Inferior parietal cortex (tissue), 1 donor: Measurements from ENCODE around the gene TSHZ1.
"Not testable (repeated sequence)": the region's sequence is repeated elsewhere in the genome, so short reads cannot be mapped to it uniquely, and the experiment has no call there.

Experiments used
- DNase-seq: peaks from one replicate; pipeline ENCODE4 v3.0.0-alpha.2; 2016; ENCODE audit errors: extremely low spot score

The TSHZ1 gene

DNA sequence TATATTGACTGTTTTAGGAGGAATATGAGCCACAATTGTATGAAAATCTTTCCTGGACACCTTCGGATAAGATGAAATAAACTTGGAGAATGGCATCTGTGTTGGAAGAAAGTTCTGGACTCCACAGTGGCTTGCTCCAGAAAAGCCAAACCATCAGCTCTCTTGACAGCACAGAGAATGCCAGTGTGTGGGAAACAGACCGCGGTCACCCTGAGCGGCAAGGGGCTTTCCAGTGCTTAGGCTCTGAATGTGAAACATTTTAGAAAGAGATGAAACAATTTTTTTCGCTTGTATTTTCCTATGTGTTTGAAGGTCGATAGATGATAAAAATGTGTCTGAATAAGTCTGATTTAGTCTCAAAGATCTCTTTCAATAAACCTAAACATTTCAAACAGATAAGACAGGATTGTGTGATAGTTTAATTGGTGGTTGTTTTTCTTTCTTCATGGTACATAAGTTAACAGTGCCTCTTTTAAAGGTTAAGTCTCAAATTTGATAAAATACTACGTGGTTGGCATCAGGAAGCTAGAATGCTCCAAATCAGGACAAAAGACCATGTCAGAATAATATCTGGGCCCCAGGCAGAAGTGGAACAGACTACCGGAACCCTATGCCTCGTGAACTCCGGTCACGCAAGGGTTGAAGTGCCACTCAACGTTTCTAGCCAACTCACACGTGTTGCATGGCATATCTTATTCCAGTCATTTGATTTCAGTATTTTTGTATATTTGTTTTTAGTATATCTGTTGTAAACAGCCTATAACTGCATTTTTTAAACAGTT is 30.6 kb upstream of the TSHZ1 start:
- DNase-seq = no peak

GRCh38 chr18:75183524-75183923 is 27.1 kb upstream of the TSHZ1 start:
- DNase-seq = no peak

DNA sequence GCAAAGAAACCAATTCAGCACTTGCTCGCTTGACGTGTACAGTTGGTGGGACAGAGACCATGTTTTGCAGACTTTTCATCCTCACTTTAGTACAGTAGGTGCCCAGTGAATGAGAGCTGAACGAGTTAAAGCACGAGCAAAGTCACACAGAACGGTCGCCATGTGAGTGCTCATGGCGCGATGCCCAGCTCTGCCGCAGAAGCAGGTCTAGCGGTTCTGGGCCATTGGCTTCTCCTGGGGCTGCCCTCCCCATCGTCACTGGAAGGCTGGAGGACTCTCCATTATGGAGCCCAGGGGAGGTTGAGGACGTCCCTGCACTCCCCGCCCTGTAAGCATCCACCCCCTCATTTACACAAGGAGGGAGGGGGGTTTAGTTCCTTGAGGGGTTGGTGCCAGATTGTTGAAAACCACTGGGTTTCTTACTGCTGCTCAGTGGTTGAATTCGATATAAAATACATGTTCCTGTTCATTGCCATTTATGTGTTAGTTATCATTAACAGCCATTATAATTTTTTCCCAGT is 26.6 kb upstream of the TSHZ1 start:
- no peak for DNase-seq

GRCh38 chr18:75185460-75185859 is 25.1 kb upstream of the TSHZ1 start:
- no peak for DNase-seq

DNA sequence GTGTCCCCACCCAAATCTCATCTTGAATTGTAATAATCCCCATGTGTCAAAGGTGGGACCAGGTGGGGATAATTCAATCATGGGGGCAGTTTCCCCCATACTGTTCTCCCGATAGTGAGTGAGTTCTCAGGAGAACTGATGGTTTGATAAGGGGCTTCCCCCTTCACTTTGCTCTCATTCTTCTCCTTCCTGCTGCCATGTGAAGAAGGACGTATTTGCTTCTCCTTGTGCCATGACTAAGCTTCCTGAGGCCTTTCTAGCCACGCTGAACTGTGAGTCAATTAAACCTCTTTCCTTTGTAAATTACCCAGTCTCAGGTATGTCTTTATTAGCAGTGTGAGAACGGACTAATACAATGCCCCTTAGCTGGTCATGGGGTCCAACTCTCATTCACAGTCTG is 22.9 kb upstream of the TSHZ1 start:
- DNase-seq = not testable (repeated sequence)

DNA sequence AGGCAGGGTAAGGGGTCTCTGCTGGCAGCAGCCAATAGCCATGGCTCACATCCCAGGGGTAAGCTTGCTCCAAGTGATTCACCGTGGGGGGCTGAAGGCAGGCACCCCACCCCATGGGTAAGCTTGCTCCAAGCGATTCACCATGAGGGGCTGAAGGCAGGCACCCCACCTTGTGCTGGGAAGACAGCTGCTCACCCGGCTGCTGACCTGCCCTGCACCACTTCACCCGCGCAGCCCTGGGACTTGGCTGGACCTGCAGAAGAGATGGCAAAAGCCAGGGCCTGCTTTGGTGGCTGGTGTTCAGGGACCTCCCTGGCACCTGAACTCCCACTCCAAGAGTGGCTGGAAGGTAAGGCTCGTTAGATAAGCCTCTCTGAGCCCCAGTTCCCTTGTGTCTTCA is 20.9 kb upstream of the TSHZ1 start:
- DNase-seq = no peak

DNA sequence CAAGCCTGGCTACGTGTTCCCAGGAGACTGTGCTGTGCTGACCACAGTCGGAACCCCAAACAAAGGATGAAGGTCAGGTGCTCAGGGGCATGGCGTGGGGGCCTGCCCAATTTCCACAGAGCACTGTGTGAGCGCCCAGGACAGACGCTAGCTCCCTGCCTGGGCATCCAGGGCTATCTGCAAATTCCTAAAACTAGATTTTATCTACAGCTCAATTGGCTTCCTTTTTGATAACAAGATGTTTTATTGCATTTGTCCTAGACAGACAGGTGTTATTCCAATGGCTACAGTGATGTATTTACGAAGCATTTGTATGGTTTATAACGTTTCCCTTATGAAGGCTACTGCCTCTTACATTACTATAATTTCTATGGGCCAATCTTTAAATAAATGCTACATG is 17.7 kb upstream of the TSHZ1 start:
- no peak for DNase-seq

- DNase-seq = no peak
Observed at GRCh38 chr18:75198036-75198435, 12.6 kb upstream of the TSHZ1 start.

DNA sequence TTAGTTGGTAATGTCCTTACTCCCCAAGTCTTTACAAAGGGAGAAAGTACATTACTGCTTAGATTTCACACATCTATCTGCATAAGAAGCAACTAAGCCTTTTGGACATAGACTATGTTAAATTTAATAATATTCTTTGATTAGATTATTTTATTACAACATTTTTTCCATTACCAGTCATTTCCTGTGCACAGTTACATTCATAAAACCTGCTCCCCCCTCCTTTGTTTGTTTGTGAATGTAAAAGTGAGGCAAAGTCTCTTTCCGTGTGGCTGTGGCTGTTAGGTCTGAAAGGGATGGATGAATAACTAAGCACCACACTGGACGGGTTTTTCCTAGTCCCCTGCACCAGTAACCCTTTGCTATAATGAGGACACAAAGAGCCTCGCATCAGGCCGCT is 11.3 kb upstream of the TSHZ1 start:
- DNase-seq = no peak

- DNase-seq = no peak
Observed at GRCh38 chr18:75200071-75200470, 10.5 kb upstream of the TSHZ1 start.

- no peak for DNase-seq
Observed at GRCh38 chr18:75200605-75201280, 9.9 kb upstream of the TSHZ1 start.

DNA sequence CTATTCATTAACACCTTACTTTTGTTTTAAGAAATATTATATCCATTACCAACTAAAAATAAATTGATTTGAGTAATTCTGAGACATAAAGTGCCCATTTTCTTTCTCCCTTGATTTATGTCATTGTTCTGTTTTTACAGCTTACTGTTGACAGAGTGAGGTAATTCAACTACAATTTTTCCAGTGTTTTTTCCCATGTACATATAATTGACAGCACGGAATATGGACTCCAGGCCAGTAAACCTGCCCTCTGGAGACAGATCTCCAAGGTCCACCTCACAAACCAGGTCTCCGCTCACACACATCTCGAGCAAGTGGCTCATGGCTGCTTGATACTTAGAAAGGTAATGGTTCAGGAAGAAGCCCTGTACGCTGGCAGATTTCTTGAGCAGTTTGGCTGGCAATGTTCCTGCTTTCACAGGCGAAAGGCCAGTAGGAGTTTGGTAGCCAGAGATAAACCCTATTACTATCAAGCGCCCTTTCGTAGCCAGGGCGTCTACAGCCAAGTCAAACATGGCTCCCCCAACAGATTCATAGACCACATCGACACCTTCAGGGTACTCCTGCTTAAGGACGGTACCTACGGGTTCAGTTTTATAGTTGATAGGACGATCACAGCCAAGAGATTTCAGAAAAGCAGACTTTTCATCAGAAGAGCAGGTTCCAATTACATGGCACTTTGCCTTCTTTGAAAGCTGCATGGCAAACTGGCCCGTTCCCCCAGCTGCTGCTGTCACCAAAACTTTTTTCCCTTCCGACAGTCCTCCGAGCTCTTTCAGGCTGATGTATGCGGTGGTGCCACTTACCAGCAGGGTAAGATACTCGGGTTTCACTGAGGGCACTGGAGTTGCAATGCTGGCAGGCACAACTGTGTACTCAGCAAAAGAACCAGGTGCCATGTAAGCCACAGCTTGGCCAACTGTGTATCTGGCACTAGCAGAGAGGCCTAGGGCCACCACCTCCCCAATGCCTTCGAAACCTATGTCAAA is 9.0 kb upstream of the TSHZ1 start:
- no peak for DNase-seq

- DNase-seq = no peak
Observed at GRCh38 chr18:75202696-75203365, 7.8 kb upstream of the TSHZ1 start.

GRCh38 chr18:75203416-75204268 is 7.0 kb upstream of the TSHZ1 start:
- no peak for DNase-seq

GRCh38 chr18:75204269-75204731 is 6.3 kb upstream of the TSHZ1 start:
- DNase-seq = no peak

- DNase-seq = no peak
Observed at GRCh38 chr18:75204732-75205513, 5.7 kb upstream of the TSHZ1 start.

DNA sequence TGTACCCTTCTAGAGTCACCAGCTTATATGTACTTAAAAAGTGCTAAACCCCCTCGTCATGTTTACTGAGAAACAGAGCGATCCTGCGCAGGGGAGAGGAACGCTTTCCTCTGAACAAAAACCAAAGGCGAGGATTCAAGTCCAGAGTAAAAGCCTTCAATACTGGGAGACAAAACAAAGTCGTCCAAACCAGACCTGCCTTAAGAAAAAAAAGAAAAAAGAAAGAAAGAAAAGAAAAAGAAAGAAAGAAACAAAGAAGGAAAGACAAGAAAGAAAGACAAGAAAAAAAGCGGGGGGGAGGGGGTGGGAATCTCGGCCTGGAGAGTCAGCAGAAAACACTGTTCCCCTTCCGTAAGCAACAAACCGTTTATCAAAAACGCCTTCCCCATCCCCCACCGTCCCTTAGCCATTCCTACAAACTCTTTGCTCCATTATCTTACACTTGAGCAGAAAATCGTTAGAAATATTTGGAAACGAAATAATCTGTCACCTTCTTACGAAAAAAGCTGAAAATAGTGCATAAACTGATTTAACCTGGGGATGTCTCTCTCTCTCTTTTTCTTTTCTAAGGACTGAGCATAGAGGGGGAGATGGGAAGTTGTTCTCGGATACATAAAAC is 5.0 kb upstream of the TSHZ1 start:
- DNase-seq = no peak

DNA sequence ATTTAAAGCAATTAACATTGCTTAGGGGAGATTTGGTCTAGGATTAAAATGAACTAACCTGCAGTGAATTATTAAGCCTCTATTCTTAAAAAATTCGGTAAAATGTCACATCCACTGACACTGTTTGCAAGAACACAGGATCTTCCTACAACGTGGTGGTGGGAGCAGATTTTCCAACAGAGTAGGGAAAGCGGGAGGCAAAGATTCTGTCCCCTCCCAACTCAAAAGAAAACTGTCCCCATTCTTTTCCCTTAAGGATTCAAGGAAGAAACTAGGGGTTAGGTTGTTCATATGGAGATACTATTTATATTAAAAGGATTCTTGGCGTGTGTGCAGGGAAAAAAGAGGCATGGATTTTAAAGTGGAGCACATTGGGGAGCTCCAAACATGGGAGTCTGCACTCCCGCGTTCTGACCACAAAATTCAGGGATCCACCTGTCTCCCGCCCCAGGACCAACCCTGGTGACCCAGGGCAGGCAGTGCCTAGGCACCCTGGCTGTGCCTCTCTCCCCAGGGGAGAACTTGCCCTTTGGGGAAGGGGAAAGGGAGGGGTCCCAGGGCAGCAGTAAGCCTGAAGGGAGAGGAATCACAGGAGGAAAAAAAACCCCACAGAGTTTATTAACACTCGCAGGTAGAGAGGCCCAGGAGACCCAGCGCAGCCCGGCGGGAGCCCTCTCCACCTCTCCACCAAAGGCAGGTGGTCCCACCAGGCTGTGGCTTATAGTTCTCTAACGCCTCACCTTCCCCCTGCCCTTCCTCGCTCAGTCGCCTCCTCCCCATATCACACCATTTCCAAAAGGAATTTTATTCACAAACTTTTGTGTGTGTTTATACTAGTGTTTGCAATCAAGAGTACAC is 3.9 kb upstream of the TSHZ1 start:
- no peak for DNase-seq
